ENCODE results near the gene DUS3L. TPM values are rescaled to one million over a fixed set of nuclear protein-coding genes. Genes with fewer than 3 reads are reported as not detected.
"Not testable (repeated sequence)": the region's sequence is repeated elsewhere in the genome, so short reads cannot be mapped to it uniquely, and the experiment has no call there.

The DUS3L gene
- total RNA-seq, 1 experiment from 2014 or later, result 56.5 TPM

DNA sequence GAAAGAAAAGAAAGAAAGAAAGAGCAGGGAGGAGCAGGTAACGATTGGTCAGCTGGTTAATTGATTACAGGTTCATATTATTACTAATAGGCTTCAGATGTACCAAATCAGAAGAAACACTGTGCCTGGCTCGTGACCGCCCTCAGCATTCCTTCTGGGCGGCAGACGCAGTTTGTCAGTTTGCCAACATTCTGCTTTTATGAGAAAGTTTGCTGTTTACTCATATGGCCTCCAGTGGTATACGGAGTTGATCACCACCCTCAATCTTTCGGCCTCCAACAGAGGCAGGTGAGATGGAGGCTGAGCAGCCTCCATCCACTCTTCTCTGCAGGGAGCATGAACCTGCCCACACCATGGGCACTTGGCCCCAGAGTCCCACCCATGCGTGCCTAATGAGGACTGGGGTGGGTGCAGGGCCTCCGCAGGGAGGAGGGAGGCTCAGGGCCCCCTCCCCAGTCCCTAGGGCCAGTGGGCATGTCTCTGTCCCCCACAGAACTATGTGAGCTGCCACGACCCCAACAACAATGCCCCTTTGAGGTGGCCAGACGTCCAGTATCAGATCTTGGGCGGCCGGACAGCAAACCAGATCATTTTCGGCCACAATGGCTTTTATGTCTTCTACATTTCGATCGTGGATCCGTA, 15.2 kb downstream of the DUS3L start:
- peak; percentile 31 for DNase-seq (ENCODE audit: low read depth)

DNA sequence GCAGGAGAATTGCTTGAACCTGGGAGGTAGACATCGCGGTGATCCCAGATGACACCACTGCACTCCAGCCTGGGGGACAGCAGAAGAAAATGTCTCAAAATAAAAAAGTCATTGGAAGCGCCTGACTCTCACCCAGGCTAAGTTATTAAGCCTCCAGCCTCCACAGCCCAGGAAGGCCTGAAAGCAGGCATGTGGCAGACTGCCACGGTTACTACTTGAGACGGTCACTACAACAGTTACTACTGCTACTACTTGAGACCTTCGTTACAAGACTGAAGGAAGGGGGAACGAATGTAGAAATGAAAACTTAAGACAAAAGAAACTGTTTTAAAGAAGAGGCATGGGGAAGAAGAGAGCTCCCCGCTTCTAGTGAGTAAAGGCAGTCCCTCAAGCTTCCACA, 16.0 kb downstream of the DUS3L start:
- no peak for DNase-seq (ENCODE audit: low read depth)

DNA sequence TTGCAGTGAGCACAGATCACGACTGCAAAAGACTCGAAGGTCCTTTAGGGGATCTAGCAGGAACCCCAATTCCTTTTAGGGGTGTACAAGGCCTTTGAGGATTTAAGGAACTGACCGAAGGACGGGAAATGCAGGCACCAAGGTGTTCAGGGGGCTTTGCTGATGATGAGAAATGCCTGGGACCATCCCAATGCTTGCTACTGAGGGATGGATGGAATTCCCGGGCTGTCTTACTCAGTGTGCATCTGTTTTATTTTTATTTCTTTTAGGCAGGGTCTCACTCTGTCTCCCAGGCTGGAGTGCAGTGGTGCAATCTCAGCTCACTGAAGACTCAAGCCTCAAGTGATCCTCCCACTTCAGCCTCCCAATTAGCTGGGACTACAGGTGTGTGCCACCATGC, 17.7 kb downstream of the DUS3L start:
- no peak for DNase-seq (ENCODE audit: low read depth)

DNA sequence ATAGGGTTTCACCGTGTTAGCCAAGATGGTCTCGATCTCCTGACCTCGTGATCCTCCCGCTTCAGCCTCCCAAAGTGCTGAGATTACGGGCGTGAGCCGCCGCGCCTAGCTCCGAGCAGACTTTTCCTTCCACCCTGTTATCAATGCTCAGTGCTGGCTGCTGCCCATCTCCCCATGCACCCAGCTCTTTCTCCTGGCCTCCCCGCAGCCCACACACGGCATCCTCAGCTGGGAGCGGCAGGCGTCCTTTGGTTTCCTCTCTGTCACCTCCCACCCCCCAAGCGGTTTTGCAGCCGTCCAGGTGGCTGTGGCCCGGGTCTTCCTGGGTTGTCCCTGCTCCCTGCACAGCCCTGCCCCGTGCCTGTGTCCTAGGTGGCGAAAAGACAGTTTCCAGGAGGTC, 18.5 kb downstream of the DUS3L start:
- no peak for DNase-seq (ENCODE audit: low read depth)

DNA sequence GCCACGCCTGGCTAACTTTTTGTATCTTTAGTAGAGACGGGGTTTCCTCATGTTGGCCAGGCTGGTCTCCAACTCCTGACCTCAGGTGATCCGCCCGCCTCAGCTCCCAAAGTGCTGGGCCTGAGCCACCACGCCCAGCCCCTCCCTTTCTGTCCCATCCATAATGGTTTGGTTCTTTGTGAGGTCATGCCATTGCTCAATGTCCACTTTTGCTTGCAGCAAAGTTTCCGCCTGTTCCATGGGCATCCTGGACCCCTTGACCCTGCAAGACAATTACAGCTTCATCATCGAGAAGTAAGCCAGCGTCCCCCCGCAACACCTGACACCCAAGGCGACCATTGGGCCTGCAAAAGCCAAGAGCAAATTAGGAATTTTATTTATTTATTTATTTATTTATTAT, 23.0 kb downstream of the DUS3L start:
- no peak for DNase-seq (ENCODE audit: low read depth)

DNA sequence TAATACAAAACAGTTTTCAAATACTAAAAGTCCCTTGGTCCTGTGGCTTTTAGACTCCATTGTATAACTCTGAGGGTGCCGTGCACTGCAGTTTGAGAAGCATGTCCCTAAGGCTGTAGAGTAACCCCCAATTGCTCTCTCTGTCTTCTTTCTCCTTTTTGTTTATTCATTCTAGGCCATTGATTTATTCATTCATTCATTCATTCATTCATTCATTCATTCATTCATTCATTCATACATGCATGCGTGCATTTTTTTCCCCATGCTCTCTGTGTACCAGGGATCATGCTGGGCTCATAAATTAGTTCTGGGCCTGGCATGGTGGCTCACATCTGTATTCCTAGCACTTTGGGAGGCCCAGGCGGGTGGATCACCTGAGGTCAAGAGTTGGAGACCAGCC, 25.7 kb downstream of the DUS3L start:
- DNase-seq (ENCODE audit: low read depth), result no peak

DNA sequence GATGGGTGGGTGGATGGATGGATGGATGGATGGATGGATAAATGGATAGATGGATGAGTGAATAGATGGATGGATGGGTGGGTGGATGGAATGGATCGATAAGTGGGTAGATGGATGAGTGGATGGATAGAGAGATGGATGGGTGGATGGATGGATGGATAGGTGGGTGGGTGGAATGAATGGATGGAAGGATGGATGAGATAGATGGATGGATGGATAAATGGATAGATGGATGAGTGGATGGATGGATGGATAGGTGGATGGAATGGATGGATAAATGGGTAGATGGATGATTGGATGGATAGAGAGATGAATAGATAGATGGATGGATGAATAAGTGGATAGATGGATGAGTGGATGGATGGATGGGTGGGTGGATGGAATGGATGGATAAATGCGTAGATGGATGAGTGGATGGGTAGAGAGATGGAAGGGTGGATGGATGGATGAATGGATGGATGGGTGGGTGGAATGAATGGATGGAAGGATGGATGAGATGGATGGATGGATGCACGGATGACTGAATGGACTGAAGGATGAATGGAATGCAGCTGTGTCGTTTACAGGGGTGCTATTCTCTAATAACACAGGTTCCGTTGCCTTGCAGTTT, 28.2 kb downstream of the DUS3L start:
- no peak for DNase-seq (ENCODE audit: low read depth)

DNA sequence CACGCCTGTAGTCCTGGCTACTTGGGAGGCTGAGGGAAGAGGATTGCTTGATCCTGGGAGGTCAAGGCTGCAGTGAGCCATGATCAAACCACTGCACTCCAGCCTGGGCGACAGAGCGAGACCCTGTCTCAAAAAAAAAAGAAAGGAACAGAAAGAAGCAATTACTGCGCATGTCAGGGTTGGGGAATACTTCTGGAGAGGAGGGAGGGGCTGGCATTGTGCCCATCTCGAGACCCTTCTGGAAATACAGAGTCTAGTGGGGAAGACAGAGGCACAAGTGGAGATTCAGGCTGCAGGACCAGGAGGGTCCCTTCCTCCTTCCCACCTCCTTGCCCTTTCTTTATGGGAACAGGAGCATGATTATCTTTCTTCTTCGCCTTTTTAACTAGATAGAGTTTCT, 37.2 kb downstream of the DUS3L start:
- no peak for DNase-seq (ENCODE audit: low read depth)

DNA sequence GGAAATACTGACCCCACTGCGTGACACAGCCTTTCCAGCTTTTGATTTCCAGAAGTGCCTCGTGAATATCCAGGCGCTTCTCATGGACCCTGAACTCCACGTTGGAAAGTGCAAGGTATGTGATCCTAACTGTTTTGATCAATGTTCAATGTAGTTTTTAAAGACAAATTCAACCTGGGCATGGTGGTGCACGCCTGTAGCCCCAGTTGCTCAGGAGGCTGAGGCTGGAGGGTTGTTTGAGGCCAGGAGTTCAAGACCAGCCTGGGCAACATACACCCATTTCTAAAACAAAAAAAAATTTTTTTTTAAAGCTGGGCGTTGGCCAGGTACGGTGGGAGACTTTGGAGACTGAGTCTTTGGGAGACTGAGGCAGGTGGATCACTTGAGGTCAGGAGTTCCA, 39.3 kb downstream of the DUS3L start:
- DNase-seq (ENCODE audit: low read depth), result no peak

DNA sequence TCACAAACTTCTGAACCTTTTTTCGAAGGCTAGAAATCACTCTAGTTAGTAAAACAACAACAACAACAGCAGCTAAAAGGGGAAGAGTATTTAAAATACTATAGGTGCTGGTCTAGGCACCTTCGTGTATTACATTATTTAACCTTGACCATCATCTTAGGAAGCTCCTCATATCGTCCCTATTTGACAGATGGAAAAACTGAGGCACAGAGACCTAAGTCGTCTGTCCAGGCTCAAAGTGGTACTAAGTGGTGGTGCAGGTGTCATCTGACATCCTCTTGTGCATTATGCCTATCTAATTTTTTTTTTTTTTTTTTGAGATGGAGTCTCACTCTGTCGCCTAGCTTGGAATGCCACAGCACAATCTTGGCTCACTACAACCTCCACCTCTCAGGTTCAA, 41.5 kb downstream of the DUS3L start:
- no peak for DNase-seq (ENCODE audit: low read depth)

DNA sequence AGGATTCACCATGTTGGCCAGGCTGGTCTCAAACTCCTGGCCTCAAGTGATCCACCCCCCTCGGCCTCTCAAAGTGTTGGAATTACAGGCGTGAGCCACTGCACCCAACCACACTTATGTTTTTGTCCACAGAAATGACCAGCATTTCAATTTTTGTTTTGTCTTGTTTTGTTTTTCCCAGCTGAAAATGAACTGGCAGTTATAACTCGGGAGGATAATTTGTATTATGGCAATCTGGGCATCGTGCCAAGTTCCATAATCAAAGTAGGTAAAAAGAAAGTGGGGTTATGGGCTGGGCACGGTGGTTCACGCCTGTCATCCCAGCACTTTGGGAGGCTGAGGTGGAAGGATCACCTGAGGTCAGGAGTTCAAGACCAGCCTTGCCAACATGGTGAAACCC, 42.0 kb downstream of the DUS3L start:
- not testable (repeated sequence) for DNase-seq (ENCODE audit: low read depth)

DNA sequence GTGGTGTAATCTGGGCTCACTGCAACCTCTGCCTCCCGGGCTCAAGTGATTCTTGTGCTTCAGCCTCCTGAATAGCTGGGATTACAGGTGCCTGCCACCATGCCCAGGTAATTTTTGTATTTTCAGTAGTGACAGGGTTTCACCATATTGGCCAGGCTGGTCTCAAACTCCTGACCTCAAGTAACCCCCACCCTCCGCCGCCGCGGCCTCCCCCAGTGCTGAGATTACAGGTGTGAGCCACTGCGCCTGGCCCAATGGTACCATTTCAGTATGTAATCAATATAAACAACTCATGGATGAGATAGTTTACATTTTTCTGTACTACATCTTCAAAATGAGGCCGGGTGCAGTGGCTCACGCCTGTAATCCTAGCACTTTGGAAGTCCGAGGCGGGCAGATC, 46.0 kb downstream of the DUS3L start:
- DNase-seq (ENCODE audit: low read depth), result not testable (repeated sequence)

DNA sequence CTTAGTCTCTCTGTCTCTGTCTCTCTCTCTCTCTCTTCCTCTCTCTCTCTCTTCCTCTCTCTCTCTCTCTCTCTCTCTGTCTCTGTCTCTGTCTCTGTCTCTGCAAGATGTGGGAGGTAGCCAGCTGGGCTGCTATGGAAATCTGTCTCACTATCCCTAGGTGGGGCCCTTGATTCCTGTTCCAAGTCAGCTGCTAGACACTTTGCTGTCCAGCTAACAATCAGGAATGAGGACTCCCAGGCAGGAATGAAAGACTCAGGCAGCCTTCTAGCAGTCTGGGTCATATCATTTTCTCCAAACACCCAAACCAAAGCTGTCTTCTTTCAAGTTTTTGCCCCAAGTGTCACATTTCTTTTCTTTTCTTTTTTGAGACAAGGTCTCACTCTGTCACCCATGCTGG, 47.3 kb downstream of the DUS3L start:
- no peak for DNase-seq (ENCODE audit: low read depth)

DNA sequence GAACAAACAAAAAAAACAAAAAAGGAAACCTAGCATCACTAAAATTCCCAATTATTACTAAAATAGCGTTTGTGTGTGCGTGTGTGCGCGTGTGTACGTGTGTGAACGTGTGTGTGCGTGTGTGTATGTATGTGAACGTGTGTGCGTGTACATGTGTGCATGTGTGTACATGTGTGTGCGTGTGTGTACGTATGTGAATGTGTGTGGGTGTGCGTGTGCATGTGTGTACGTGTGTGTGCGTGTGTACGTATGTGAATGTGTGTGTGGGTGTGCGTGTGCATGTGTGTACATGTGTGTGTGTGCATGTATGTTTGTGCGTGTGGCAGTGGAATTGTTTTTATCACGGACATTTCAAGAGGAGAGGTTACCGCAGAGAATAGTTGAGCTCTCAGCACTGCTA, 48.9 kb downstream of the DUS3L start:
- DNase-seq (ENCODE audit: low read depth), result no peak

DNA sequence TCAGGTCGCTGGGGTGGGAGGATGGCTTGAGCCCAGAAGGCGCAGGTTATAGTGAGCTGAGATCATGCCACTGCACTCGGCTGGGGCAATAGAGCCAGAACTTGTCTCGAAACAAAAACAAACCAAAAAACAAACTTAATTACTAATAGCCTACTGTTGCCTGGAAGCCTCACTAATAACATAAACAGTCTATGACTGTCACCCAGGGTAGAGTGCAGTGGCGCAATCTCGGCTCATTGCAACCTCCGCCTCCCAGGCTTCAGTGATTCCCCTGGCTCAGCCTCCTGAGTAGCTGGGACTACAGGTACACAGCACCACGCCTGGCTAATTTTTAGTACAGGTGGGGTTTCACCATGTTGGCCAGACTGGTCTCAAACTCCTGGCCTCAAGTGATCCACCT, 52.5 kb downstream of the DUS3L start:
- DNase-seq (ENCODE audit: low read depth), result no peak

Other genes with a start within 250 kb of the DUS3L start
- 0.10 TPM in 1 of 2 replicates, not detected in the other for gene TINCR, start 223.2 kb downstream of the DUS3L start, total RNA-seq (2014; rRNA removed; shearing (Covaris generic))
- 32.7 and 33.2 TPM in 2 replicates for gene SAFB2, start 168.4 kb downstream of the DUS3L start, total RNA-seq (2014; rRNA removed; shearing (Covaris generic))
- gene SAFB, start 168.1 kb downstream of the DUS3L start, total RNA-seq (2014; rRNA removed; shearing (Covaris generic)), result 33.5 and 63.9 TPM in 2 replicates
- gene MICOS13, start 110.6 kb downstream of the DUS3L start, total RNA-seq (2014; rRNA removed; shearing (Covaris generic)), result 234 and 256 TPM in 2 replicates
- gene HSD11B1L, start 110.1 kb downstream of the DUS3L start, total RNA-seq (2014; rRNA removed; shearing (Covaris generic)), result 4.5 and 6.2 TPM in 2 replicates
- 1,434 and 2,039 TPM in 2 replicates for gene RPL36, start 100.9 kb downstream of the DUS3L start, total RNA-seq (2014; rRNA removed; shearing (Covaris generic))
- gene LONP1, start 71.0 kb downstream of the DUS3L start, total RNA-seq (2014; rRNA removed; shearing (Covaris generic)), result 139 and 153 TPM in 2 replicates
- gene CATSPERD, start 70.5 kb downstream of the DUS3L start, total RNA-seq (2014; rRNA removed; shearing (Covaris generic)), result 0.20 TPM in 1 of 2 replicates, not detected in the other
- gene PRR22, start 6.4 kb downstream of the DUS3L start, total RNA-seq (2014; rRNA removed; shearing (Covaris generic)), result 4.1 and 5.9 TPM in 2 replicates
- gene NRTN, start 13.9 kb upstream of the DUS3L start, total RNA-seq (2014; rRNA removed; shearing (Covaris generic)), result 0.53 TPM in 1 of 2 replicates, not detected in the other
- gene FUT6, start 48.5 kb upstream of the DUS3L start, total RNA-seq (2014; rRNA removed; shearing (Covaris generic)), result not detected in 2 replicates
- not detected in 2 replicates for gene FUT3, start 60.3 kb upstream of the DUS3L start, total RNA-seq (2014; rRNA removed; shearing (Covaris generic))
- not detected in 2 replicates for gene FUT5, start 79.4 kb upstream of the DUS3L start, total RNA-seq (2014; rRNA removed; shearing (Covaris generic))
- 220 and 283 TPM in 2 replicates for gene NDUFA11, start 112.6 kb upstream of the DUS3L start, total RNA-seq (2014; rRNA removed; shearing (Covaris generic))
- gene VMAC, start 113.7 kb upstream of the DUS3L start, total RNA-seq (2014; rRNA removed; shearing (Covaris generic)), result 0.90 and 1.3 TPM in 2 replicates
- gene CAPS, start 123.1 kb upstream of the DUS3L start, total RNA-seq (2014; rRNA removed; shearing (Covaris generic)), result 0.71 and 0.73 TPM in 2 replicates
- gene RANBP3, start 187.0 kb upstream of the DUS3L start, total RNA-seq (2014; rRNA removed; shearing (Covaris generic)), result 61.9 and 89.2 TPM in 2 replicates